Skeletal muscle cell (primary cell): Measurements from ENCODE around the gene PCCA.
"Not testable (repeated sequence)": the region's sequence is repeated elsewhere in the genome, so short reads cannot be mapped to it uniquely, and the experiment has no call there.

Source experiments
- DNase-seq: peaks from one replicate; pipeline ENCODE4 v3.0.0-alpha.2; 2010; ENCODE audit warnings: low read depth
- H3K4me3 ChIP-seq: 2 replicates; pipeline ENCODE4 v1.5.1; 2011; ENCODE audit warnings: low read depth, mild to moderate bottlenecking, control low read depth, low read length, moderate library complexity

PCCA gene

GRCh38 chr13:100088644-100089464 lies at the start of gene PCCA:
Gene PCCA (plus strand): TSS chr13:100089093. CDS start chr13:100089121, 28 bp downstream.
- H3K4me3 ChIP-seq = peak within 1 kb of the TSS; percentile 93
- DNase-seq = peak; percentile 75

GRCh38 chr13:100039740-100040139 lies 49.2 kb upstream of the PCCA start:
- no peak overlapping the region for H3K4me3 ChIP-seq
- no peak for DNase-seq

- H3K4me3 ChIP-seq = no peak overlapping the region
- no peak for DNase-seq
Measured at GRCh38 chr13:100040196-100040595, 48.7 kb upstream of the PCCA start.

GRCh38 chr13:100044936-100045335 lies 44.0 kb upstream of the PCCA start:
- no peak overlapping the region for H3K4me3 ChIP-seq
- no peak for DNase-seq

GRCh38 chr13:100045355-100045754 lies 43.5 kb upstream of the PCCA start:
- H3K4me3 ChIP-seq = no peak overlapping the region
- no peak for DNase-seq

- no peak for DNase-seq
- H3K4me3 ChIP-seq = no peak overlapping the region
Measured at GRCh38 chr13:100051070-100051469, 37.8 kb upstream of the PCCA start.

- no peak overlapping the region for H3K4me3 ChIP-seq
- no peak for DNase-seq
Measured at GRCh38 chr13:100059827-100060226, 29.1 kb upstream of the PCCA start.

GRCh38 chr13:100063333-100063732 lies 25.6 kb upstream of the PCCA start:
- peak; percentile 65 for DNase-seq
- no peak overlapping the region for H3K4me3 ChIP-seq

GRCh38 chr13:100063906-100064305 lies 25.0 kb upstream of the PCCA start:
- H3K4me3 ChIP-seq = no peak overlapping the region
- DNase-seq = no peak

GRCh38 chr13:100068133-100068931 lies 20.6 kb upstream of the PCCA start:
- H3K4me3 ChIP-seq = no peak overlapping the region
- DNase-seq = no peak

- DNase-seq = peak; percentile 41
- no peak overlapping the region for H3K4me3 ChIP-seq
Measured at GRCh38 chr13:100069278-100069677, 19.6 kb upstream of the PCCA start.

- no peak overlapping the region for H3K4me3 ChIP-seq
- DNase-seq = no peak
Measured at GRCh38 chr13:100075700-100076587, 12.9 kb upstream of the PCCA start.

GRCh38 chr13:100079003-100079402 lies 9.9 kb upstream of the PCCA start:
- not testable (repeated sequence) for DNase-seq, H3K4me3 ChIP-seq

GRCh38 chr13:100083401-100083800 lies 5.5 kb upstream of the PCCA start:
- H3K4me3 ChIP-seq, DNase-seq: not testable (repeated sequence)

- peak overlapping the region; percentile 93 for H3K4me3 ChIP-seq
- DNase-seq = no peak
Measured at GRCh38 chr13:100088273-100088643, 635 bp upstream of the PCCA start.

- H3K4me3 ChIP-seq = peak overlapping the region; percentile 93
- no peak for DNase-seq
Measured at GRCh38 chr13:100089465-100090032, 656 bp downstream of the PCCA start.

- DNase-seq = no peak
- H3K4me3 ChIP-seq = no peak overlapping the region
Measured at GRCh38 chr13:100090861-100091260, 2.0 kb downstream of the PCCA start.

GRCh38 chr13:100091391-100091790 lies 2.5 kb downstream of the PCCA start:
- H3K4me3 ChIP-seq = no peak overlapping the region
- DNase-seq = no peak

GRCh38 chr13:100092273-100092672 lies 3.4 kb downstream of the PCCA start:
- not testable (repeated sequence) for DNase-seq, H3K4me3 ChIP-seq
